H1 (cell line): ENCODE results near the gene OR52I1.

ENCODE experiments used
- CBX8 ChIP-seq: fragments of 300-800, 300-1000 bp; sonication (generic); IDR thresholded peaks from 2 replicates; pipeline ENCODE4 v1.7.1; 2016; ENCODE audit warnings: low read depth, low read length, borderline replicate concordance
- CHD2 ChIP-seq: IDR thresholded peaks from 2 replicates; pipeline ENCODE4 v1.6.1; 2012; ENCODE audit warnings: low read length, improper control_type of control experiment
- CTCF ChIP-seq, 3 experiments: IDR thresholded peaks; 1 replicate in 2 of 3; 2 replicates in 1 of 3; pipeline versions ENCODE4 v1.5.1 to v1.6.1; 2011; ENCODE audit warnings: low read length in 3 of 3, mild to moderate bottlenecking in 3 of 3, inconsistent platforms in 2 of 3, low read depth in 1 of 3, moderate library complexity in 1 of 3; ENCODE audit not compliant: insufficient read depth in 1 of 3; ENCODE audit errors: control extremely low read depth in 1 of 3
- E2F6 ChIP-seq: IDR thresholded peaks from 2 replicates; pipeline ENCODE4 v1.6.1; 2012; ENCODE audit warnings: inconsistent platforms
- MAFK ChIP-seq: IDR thresholded peaks from 2 replicates; pipeline ENCODE4 v1.6.1; 2012; ENCODE audit warnings: low read depth, mild to moderate bottlenecking, improper control_type of control experiment, low read length
- POLR2A ChIP-seq, 2 experiments: IDR thresholded peaks; 1 replicate in 1 of 2; 2 replicates in 1 of 2; pipeline ENCODE4 v1.6.1; 2011; ENCODE audit warnings: low read depth in 2 of 2, low read length in 2 of 2, mild to moderate bottlenecking in 2 of 2; ENCODE audit errors: control extremely low read depth in 1 of 2
- RXRA ChIP-seq: IDR thresholded peaks from 2 replicates; pipeline ENCODE4 v1.6.1; 2011; ENCODE audit warnings: low read depth, mild to moderate bottlenecking, low read length, moderate library complexity; ENCODE audit not compliant: insufficient read depth
- SP4 ChIP-seq: IDR thresholded peaks from 2 replicates; pipeline ENCODE4 v1.6.1; 2012; ENCODE audit warnings: low read length, inconsistent platforms
- SUZ12 ChIP-seq: fragments of 200-600 bp; sonication (generic); IDR thresholded peaks from 2 replicates; pipeline ENCODE4 v1.6.1; 2012; ENCODE audit warnings: mild to moderate bottlenecking, inconsistent platforms, low read length, moderate library complexity, mixed read lengths
- USF2 ChIP-seq: IDR thresholded peaks from 2 replicates; pipeline ENCODE4 v1.6.1; 2011; ENCODE audit warnings: low read length, improper control_type of control experiment
- YY1 ChIP-seq: IDR thresholded peaks from 2 replicates; pipeline ENCODE4 v1.6.1; 2011; ENCODE audit warnings: low read depth, mild to moderate bottlenecking, low read length

GRCh38 chr11:4560467-4560866 is 33.4 kb upstream of the OR52I1 start:
- TF ChIP-seq SUZ12 (no peak), CHD2 (no peak), MAFK (no peak), YY1 (no peak), CTCF (IDR thresholded peaks at IDR 0.05; ENCODE audit: control extremely low read depth in 1 of 3, insufficient read depth in 1 of 3, low read depth in 1 of 3, low read length in 3 of 3) (no peak), SP4 (no peak), RXRA (no peak), E2F6 (no peak), CBX8 (no peak), POLR2A (IDR thresholded peaks at IDR 0.05; ENCODE audit: control extremely low read depth in 1 of 2, low read depth in 2 of 2, low read length in 2 of 2) (no peak), USF2 (no peak)
